Transverse colon (tissue), 4 donors: ENCODE data around the gene TXNL1.

Experiments
- POLR2A ChIP-seq: fragments of 450-650 bp; IDR thresholded peaks from one replicate; pipeline ENCODE4 v1.6.1; 2016; ENCODE audit warnings: antibody characterized with exemption, mild to moderate bottlenecking, moderate library complexity
- POLR2AphosphoS5 ChIP-seq, 3 donors: sonication (generic); formaldehyde crosslinking; IDR thresholded peaks; one replicate each; pipeline ENCODE4 v1.6.1; 2016; ENCODE audit warnings: antibody characterized with exemption in 3 of 3
- TF ChIP-seq, protein P1 (sequence below), 5 experiments: fragments of 200-600 bp in 3 of 5; fragments of 450-650 bp in 2 of 5; sonication (generic) in 3 of 5; IDR thresholded peaks; 1 replicate in 2 of 5; 2 replicates in 3 of 5; pipeline ENCODE4 v1.5.1; 2016 to 2017; ENCODE audit warnings: antibody characterized with exemption in 5 of 5, inconsistent platforms in 3 of 5, mild to moderate bottlenecking in 2 of 5, moderate library complexity in 1 of 5

DNA sequence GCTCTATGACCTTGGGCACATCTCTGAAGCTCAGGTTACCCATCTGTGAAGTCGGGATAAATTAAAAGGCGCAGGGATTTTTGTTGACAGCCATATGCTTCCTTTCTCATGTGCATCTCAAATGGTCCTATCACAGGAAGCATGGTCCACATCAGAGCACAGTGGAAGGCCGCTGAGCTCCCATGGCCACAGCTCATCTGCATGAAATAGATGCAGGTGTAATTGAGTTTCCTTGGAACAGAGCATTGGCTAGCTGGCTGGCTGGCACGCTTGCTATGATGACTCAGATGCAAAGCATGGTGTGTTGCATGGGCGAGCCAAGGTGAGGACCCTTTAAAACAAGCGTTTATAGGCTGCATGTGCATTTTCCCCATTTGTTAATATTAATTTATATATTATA, 79.3 kb downstream of the TXNL1 start:
- TF ChIP-seq, protein P1, sequence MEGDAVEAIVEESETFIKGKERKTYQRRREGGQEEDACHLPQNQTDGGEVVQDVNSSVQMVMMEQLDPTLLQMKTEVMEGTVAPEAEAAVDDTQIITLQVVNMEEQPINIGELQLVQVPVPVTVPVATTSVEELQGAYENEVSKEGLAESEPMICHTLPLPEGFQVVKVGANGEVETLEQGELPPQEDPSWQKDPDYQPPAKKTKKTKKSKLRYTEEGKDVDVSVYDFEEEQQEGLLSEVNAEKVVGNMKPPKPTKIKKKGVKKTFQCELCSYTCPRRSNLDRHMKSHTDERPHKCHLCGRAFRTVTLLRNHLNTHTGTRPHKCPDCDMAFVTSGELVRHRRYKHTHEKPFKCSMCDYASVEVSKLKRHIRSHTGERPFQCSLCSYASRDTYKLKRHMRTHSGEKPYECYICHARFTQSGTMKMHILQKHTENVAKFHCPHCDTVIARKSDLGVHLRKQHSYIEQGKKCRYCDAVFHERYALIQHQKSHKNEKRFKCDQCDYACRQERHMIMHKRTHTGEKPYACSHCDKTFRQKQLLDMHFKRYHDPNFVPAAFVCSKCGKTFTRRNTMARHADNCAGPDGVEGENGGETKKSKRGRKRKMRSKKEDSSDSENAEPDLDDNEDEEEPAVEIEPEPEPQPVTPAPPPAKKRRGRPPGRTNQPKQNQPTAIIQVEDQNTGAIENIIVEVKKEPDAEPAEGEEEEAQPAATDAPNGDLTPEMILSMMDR (IDR thresholded peaks at IDR 0.05) = no peak
- TF ChIP-seq POLR2A = no peak
- no peak for TF ChIP-seq POLR2AphosphoS5 (IDR thresholded peaks at IDR 0.05)
